DMS79 (cell line): ENCODE measurements around the gene SLC26A5.
"Not testable (repeated sequence)": the region's sequence is repeated elsewhere in the genome, so short reads cannot be mapped to it uniquely, and the experiment has no call there.

Experiments used
- DNase-seq: peaks from one replicate; lab custom pipeline; 2025; lab: John Stamatoyannopoulos, UW

The SLC26A5 gene

GRCh38 chr7:103446049-103446520 lies at the start of gene SLC26A5:
TSS of gene SLC26A5 (minus strand) at chr7:103446207. CDS start at chr7:103421514, 24,693 bp downstream.
- peak; percentile 35 for DNase-seq

GRCh38 chr7:103487419-103487818 lies 41.4 kb upstream of the SLC26A5 start:
- no peak for DNase-seq

GRCh38 chr7:103486873-103487272 lies 40.9 kb upstream of the SLC26A5 start:
- not testable (repeated sequence) for DNase-seq

GRCh38 chr7:103480771-103481170 lies 34.8 kb upstream of the SLC26A5 start:
- no peak for DNase-seq

- DNase-seq: no peak
These were observed 28.9 kb upstream of the SLC26A5 start for GRCh38 chr7:103474956-103475355.

GRCh38 chr7:103469095-103469948 lies 23.3 kb upstream of the SLC26A5 start:
- DNase-seq: no peak

- DNase-seq: no peak
These were observed 20.8 kb upstream of the SLC26A5 start for GRCh38 chr7:103466814-103467213.

GRCh38 chr7:103462358-103462757 lies 16.4 kb upstream of the SLC26A5 start:
- DNase-seq: no peak

- DNase-seq: peak; percentile 28
These were observed 1.3 kb upstream of the SLC26A5 start for GRCh38 chr7:103447073-103447960.

GRCh38 chr7:103445228-103446048 lies 569 bp downstream of the SLC26A5 start:
- DNase-seq: peak; percentile 24

- DNase-seq: no peak
These were observed 6.3 kb downstream of the SLC26A5 start for GRCh38 chr7:103439661-103440060.

- DNase-seq: no peak
These were observed 8.4 kb downstream of the SLC26A5 start for GRCh38 chr7:103437623-103438022.

- DNase-seq: no peak
These were observed 13.3 kb downstream of the SLC26A5 start for GRCh38 chr7:103432712-103433111.

- DNase-seq: no peak
These were observed 20.8 kb downstream of the SLC26A5 start for GRCh38 chr7:103425177-103425576.

- DNase-seq: no peak
These were observed 22.4 kb downstream of the SLC26A5 start for GRCh38 chr7:103423467-103424179.

GRCh38 chr7:103420857-103421384 lies 25.1 kb downstream of the SLC26A5 start:
- DNase-seq: no peak

GRCh38 chr7:103418241-103418640 lies 27.8 kb downstream of the SLC26A5 start:
- no peak for DNase-seq

GRCh38 chr7:103413407-103413806 lies 32.6 kb downstream of the SLC26A5 start:
- no peak for DNase-seq

GRCh38 chr7:103412151-103412550 lies 33.9 kb downstream of the SLC26A5 start:
- no peak for DNase-seq

GRCh38 chr7:103405789-103406613 lies 40.0 kb downstream of the SLC26A5 start:
- not testable (repeated sequence) for DNase-seq
